HG02642 (cell line): ENCODE data around the gene SARS2.

Source experiments
- ATAC-seq: cut with Tn5 transposase; IDR thresholded peaks from one replicate; pipeline ENCODE4 v1.9.1; 2021; ENCODE audit warnings: mild to moderate bottlenecking; ENCODE audit not compliant: unreplicated experiment, poor library complexity

The SARS2 gene

GRCh38 chr19:38870612-38871011 lies 60.0 kb downstream of the SARS2 start:
- ATAC-seq = no peak

GRCh38 chr19:38869836-38870607 lies 60.5 kb downstream of the SARS2 start:
- ATAC-seq = peak; percentile 72

GRCh38 chr19:38869160-38869835 lies 61.3 kb downstream of the SARS2 start:
- ATAC-seq = no peak

- ATAC-seq = no peak
These were observed 62.0 kb downstream of the SARS2 start for GRCh38 chr19:38868551-38868950.

- ATAC-seq = no peak
These were observed 63.3 kb downstream of the SARS2 start for GRCh38 chr19:38867171-38867780.
